Thymus (tissue), 11 donors: ENCODE data around the gene ELFN2. TPM values are rescaled to one million over a fixed set of nuclear protein-coding genes. Genes with fewer than 3 reads are reported as not detected.
A peak's percentile ranks its signal among the peaks of the same experiment; 100 is the strongest.

Experiments used
- DNase-seq, 9 donors: peaks; one replicate each; pipeline ENCODE4 v3.0.0-alpha.2; 2013; ENCODE audit warnings: low spot score in 9 of 9, low read depth in 6 of 9, missing footprints in 1 of 9
- H3K27ac ChIP-seq, 2 donors: one replicate each; pipeline ENCODE4 v1.5.1; 2013; ENCODE audit warnings: control low read depth in 1 of 2, low read depth in 1 of 2, low read length in 1 of 2, mild to moderate bottlenecking in 1 of 2, moderate library complexity in 1 of 2
- H3K27me3 ChIP-seq, 2 donors: one replicate each; pipeline ENCODE4 v1.5.1; 2013; ENCODE audit warnings: low read length in 1 of 2; ENCODE audit not compliant: control insufficient read depth in 2 of 2, insufficient read depth in 1 of 2
- H3K36me3 ChIP-seq, 2 donors: one replicate each; pipeline ENCODE4 v1.5.1; 2013; ENCODE audit warnings: low read length in 1 of 2, mild to moderate bottlenecking in 1 of 2, moderate library complexity in 1 of 2; ENCODE audit not compliant: control insufficient read depth in 2 of 2, insufficient read depth in 2 of 2
- H3K4me1 ChIP-seq, 2 donors: one replicate each; pipeline ENCODE4 v1.5.1; 2013; ENCODE audit warnings: low read length in 2 of 2; ENCODE audit not compliant: control insufficient read depth in 2 of 2, insufficient read depth in 2 of 2
- H3K4me3 ChIP-seq, 2 donors: one replicate each; pipeline ENCODE4 v1.5.1; 2013; ENCODE audit warnings: low read length in 2 of 2, control low read depth in 1 of 2, mild to moderate bottlenecking in 1 of 2
- H3K9me3 ChIP-seq, 2 donors: one replicate each; pipeline ENCODE4 v1.5.1; 2013; ENCODE audit warnings: low read length in 1 of 2, mild to moderate bottlenecking in 1 of 2; ENCODE audit not compliant: control insufficient read depth in 2 of 2, insufficient read depth in 1 of 2
- WGBS: extraction: QIAGEN DNeasy Blood & Tissue Kit; methylation state at CpG from one replicate; pipeline ENCODE4 v1.1.7; 2013; 5-methylcytosine and 5-hydroxymethylcytosine counted together
- polyA plus RNA-seq: library from polyadenylated mRNA; stranded (reverse); fragments of 200-250 nt; gene quantifications from one replicate; pipeline ENCODE4 v1.2.3, GENCODE V29; 2013
- total RNA-seq: library from RNA; stranded (reverse); fragments of 120-200 nt; gene quantifications from one replicate; pipeline ENCODE4 v1.2.4, GENCODE V29; 2013
- donor health status: healthy.

Gene ELFN2
- total and polyA plus RNA-seq, 2 donors: 0.28 to 1.5 TPM

GRCh38 chr22:37370306-37370979 is 56.8 kb downstream of the ELFN2 start:
- peak overlapping the region; percentile 89 to 95 for H3K27ac ChIP-seq
- peaks cover 68 to 90% of the 10 kb centered on the region in 2 donors for H3K4me1 ChIP-seq
- H3K27me3 ChIP-seq: no peaks in the 10 kb centered on the region
- H3K9me3 ChIP-seq: peaks cover 0 to 3% of the 10 kb centered on the region in 2 donors
- H3K36me3 ChIP-seq: peaks cover 0 to 6% of the 10 kb centered on the region in 2 donors
- 13% methylated on average over 12 of the region's 12 CpGs for WGBS
- no peak overlapping the region for H3K4me3 ChIP-seq
- DNase-seq: peak in 5 of 9 donors; percentile 53 to 84 (median 66)

DNA sequence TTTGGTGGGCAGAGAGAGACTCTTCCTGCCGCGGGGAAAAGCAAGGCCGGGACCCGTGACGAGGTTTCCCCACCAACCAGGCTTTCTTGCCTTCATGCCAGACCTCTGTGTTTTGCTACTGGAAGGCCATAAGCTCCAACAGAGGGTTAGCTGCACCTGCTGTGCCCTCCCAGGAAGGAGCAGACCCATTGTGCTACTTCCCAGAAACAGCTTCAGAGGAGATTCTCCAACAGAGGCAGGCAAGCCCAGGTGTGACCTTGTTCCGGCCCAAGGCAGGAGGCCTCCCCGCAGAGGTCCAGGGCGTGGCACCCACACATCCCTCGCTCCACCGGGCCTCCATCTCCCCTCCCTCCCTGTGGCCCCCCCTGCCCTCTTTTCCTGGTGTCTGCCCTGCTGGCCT is 57.8 kb downstream of the ELFN2 start:
- DNase-seq: peak in 2 of 9 donors; percentile 55 to 75
- WGBS: 8% methylated on average over 10 of the region's 10 CpGs
- Histone ChIP-seq H3K4me3 (no peak overlapping the region), H3K27me3 (no peaks in the 10 kb centered on the region), H3K9me3 (peaks cover 0 to 3% of the 10 kb centered on the region in 2 donors), H3K4me1 (peaks cover 58 to 90% of the 10 kb centered on the region in 2 donors), H3K36me3 (peaks cover 0 to 6% of the 10 kb centered on the region in 2 donors), H3K27ac (peak overlapping the region; percentile 86 to 95)

DNA sequence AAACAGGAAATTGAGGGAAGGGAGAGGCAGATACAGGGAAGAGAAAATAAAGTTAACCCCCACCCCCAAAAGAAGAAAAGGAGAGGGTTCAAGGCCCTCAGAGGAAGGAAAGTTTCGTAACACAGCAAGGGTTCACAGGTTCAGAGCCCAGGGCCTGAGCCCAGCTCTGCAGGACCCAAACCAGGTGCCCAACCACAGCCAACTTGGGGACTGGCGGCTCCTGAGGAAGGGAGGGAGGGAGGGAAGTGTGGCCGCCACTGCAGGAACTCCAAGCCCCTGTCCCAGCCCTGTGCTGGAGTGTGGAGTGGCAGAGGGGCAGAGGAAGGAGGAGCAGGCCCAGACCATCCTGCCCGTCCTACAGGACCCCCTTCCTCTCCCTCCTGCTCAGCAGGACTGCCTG is 59.2 kb downstream of the ELFN2 start:
- 65% methylated on average over 4 of the region's 4 CpGs for WGBS
- Histone ChIP-seq H3K4me3 (no peak overlapping the region), H3K36me3 (no peaks in the 10 kb centered on the region), H3K4me1 (peaks cover 55 to 93% of the 10 kb centered on the region in 2 donors), H3K9me3 (peaks cover 0 to 3% of the 10 kb centered on the region in 2 donors), H3K27ac (peak overlapping the region in 1 of 2 donors; percentile 30), H3K27me3 (no peaks in the 10 kb centered on the region)
- DNase-seq: no peak

- WGBS: 92% methylated on average over 8 of the region's 8 CpGs
- H3K27ac ChIP-seq: no peak overlapping the region
- H3K4me3 ChIP-seq: no peak overlapping the region
- no peak for DNase-seq
- no peaks in the 10 kb centered on the region for H3K27me3 ChIP-seq
- H3K4me1 ChIP-seq: peaks cover 56 to 94% of the 10 kb centered on the region in 2 donors
- no peaks in the 10 kb centered on the region for H3K36me3 ChIP-seq
- peaks cover 0 to 3% of the 10 kb centered on the region in 2 donors for H3K9me3 ChIP-seq
Measured at GRCh38 chr22:37366601-37367000, 60.7 kb downstream of the ELFN2 start.

DNA sequence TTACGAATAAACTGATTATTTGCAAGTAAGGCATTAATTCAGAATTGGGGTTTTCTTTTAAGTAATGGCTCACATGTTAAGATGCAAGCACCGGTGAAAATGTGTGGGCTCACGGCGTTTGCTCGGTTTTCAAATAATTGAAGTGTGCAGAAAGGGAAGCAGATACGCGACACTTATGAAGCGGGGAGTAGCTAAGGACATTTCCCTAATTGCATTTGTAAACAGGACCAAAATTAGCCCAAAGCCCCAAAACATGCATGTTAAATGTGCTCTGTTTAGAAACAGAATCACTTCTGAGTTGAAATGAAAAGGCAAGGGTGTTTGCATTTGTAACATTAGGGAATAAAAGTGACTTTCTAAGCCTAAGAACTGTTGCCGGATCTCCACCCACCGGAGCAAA is 61.3 kb downstream of the ELFN2 start:
- Histone ChIP-seq H3K9me3 (peaks cover 0 to 3% of the 10 kb centered on the region in 2 donors), H3K27ac (no peak overlapping the region), H3K4me3 (no peak overlapping the region), H3K36me3 (no peaks in the 10 kb centered on the region), H3K4me1 (peaks cover 56 to 94% of the 10 kb centered on the region in 2 donors), H3K27me3 (no peaks in the 10 kb centered on the region)
- 96% methylated on average over 10 of the region's 10 CpGs for WGBS
- DNase-seq: no peak

- no peaks in the 10 kb centered on the region for H3K27me3 ChIP-seq
- no peaks in the 10 kb centered on the region for H3K36me3 ChIP-seq
- H3K4me3 ChIP-seq: no peak overlapping the region
- WGBS: 92% methylated on average over 15 of the region's 15 CpGs
- no peak overlapping the region for H3K27ac ChIP-seq
- peaks cover 0 to 3% of the 10 kb centered on the region in 2 donors for H3K9me3 ChIP-seq
- peaks cover 39 to 77% of the 10 kb centered on the region in 2 donors for H3K4me1 ChIP-seq
- no peak for DNase-seq
Measured at GRCh38 chr22:37363261-37363992, 63.9 kb downstream of the ELFN2 start.

- Histone ChIP-seq H3K27me3 (no peaks in the 10 kb centered on the region), H3K4me3 (no peak overlapping the region), H3K9me3 (peaks cover 0 to 3% of the 10 kb centered on the region in 2 donors), H3K4me1 (peaks cover 31 to 69% of the 10 kb centered on the region in 2 donors), H3K36me3 (no peaks in the 10 kb centered on the region), H3K27ac (no peak overlapping the region)
- peak in 1 of 9 donors; percentile 44 for DNase-seq
- WGBS: 43% methylated on average over 3 of the region's 3 CpGs
Measured at GRCh38 chr22:37362621-37363020, 64.7 kb downstream of the ELFN2 start.

- Histone ChIP-seq H3K36me3 (no peaks in the 10 kb centered on the region), H3K27ac (no peak overlapping the region), H3K9me3 (no peaks in the 10 kb centered on the region), H3K4me1 (peaks cover 26 to 38% of the 10 kb centered on the region in 2 donors), H3K4me3 (no peak overlapping the region), H3K27me3 (no peaks in the 10 kb centered on the region)
- WGBS: 93% methylated on average over 8 of the region's 8 CpGs
- no peak for DNase-seq
Measured at GRCh38 chr22:37358917-37359316, 68.4 kb downstream of the ELFN2 start.

DNA sequence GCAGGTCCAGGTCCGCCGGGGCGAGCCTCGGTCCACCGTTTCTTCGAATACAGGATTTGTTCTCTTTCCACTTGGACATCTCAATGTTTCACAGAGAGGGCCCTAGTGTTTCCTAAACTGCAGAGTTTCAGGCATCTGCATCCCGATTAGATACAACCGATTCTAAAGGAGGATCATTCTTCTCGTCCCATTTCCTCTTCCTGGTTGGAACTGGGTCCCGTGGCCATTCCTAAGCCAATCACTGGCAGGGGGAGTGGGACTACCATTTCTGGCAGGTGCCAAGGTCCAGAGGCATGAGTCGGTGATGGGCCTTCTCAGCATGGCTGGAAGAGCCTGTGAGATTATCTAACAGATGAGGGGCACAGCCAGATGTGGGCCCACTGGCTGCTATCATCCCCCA is 68.9 kb downstream of the ELFN2 start:
- 98% methylated on average over 11 of the region's 11 CpGs for WGBS
- Histone ChIP-seq H3K27me3 (no peaks in the 10 kb centered on the region), H3K36me3 (no peaks in the 10 kb centered on the region), H3K4me3 (no peak overlapping the region), H3K9me3 (no peaks in the 10 kb centered on the region), H3K4me1 (peaks cover 26 to 33% of the 10 kb centered on the region in 2 donors), H3K27ac (no peak overlapping the region)
- no peak for DNase-seq
